Measurements from ENCODE around the gene STMN3.

STMN3 gene

GRCh38 chr20:63692436-63693082 is 39.3 kb upstream of the STMN3 start:
- Histone ChIP-seq H2AFZ (ENCODE audit: low read length) (no peak overlapping the region), H3K27me3 (ENCODE audit: insufficient read depth, low read length) (no peaks in the 10 kb centered on the region; the same call in 1 of the 2 replicates), H3K4me2 (ENCODE audit: low read length) (no peak overlapping the region), H3K9ac (ENCODE audit: low read length) (no peak overlapping the region), H3K9me2 (ENCODE audit: low read depth, low read length) (no peaks in the 10 kb centered on the region), H3K4me3 (ENCODE audit: low read depth, low read length, poor library complexity, severe bottlenecking) (no peak overlapping the region), H3K27ac (ENCODE audit: low read depth, low read length, poor library complexity, severe bottlenecking) (no peak overlapping the region), H3F3A (ENCODE audit: insufficient read depth, low read length) (no peaks in the 10 kb centered on the region), H3K79me2 (ENCODE audit: insufficient read depth, low read length) (no peaks in the 10 kb centered on the region), H3K9me3 (ENCODE audit: low read length) (no peaks in the 10 kb centered on the region), H3K36me3 (ENCODE audit: insufficient read depth, low read length) (no peaks in the 10 kb centered on the region; the same call in 1 of the 2 replicates), H4K20me1 (ENCODE audit: insufficient read depth, low read length) (no peaks in the 10 kb centered on the region), H3K4me1 (ENCODE audit: insufficient read depth, low read length, severe bottlenecking) (no peaks in the 10 kb centered on the region)
- TF ChIP-seq EZH2 (IDR thresholded peaks at IDR 0.05; ENCODE audit: borderline replicate concordance, low read length): no peak
- no peak for TF ChIP-seq CTCF (IDR thresholded peaks at IDR 0.05; ENCODE audit: low read length)

DNA sequence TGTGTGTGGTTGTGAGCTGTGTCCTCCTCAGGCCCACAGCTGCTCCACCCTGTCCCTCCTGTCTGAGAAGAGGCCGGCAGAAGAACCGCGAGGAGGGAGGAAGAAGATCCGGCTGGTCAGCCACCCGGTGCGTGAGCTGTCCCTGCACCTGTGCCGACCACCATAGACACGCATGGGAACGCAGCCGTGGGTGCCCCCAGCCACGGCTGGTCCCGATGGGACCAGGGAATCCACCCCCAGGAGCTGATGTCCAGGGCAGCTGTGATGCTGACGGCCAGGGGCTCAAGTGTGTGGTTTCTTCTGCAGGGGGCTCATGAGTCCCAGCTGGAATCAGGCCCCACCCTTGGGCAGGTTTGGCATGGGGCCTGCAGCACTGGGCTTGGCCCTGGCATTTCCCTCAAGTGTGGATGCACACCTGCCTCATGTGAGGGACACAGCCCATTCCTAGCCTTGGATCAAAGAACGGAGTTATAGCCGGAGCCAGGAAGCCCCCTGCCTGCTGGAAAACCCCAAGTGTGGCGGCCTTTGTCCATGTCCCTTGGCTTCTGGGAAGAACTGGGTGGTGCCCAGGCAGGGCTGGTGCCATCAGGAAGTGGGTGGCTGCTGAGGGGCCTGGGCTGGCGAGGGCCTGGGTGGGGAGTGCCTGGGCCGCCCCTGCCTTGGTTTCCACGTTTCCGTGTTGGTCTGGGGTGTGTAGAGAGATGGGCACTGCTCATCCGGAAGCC is 38.6 kb upstream of the STMN3 start:
- H4K20me1 ChIP-seq (ENCODE audit: insufficient read depth, low read length): no peaks in the 10 kb centered on the region
- H3K4me3 ChIP-seq (ENCODE audit: low read depth, low read length, poor library complexity, severe bottlenecking): no peak overlapping the region
- H3K4me1 ChIP-seq (ENCODE audit: insufficient read depth, low read length, severe bottlenecking): no peaks in the 10 kb centered on the region
- no peaks in the 10 kb centered on the region for H3K79me2 ChIP-seq (ENCODE audit: insufficient read depth, low read length)
- no peak overlapping the region for H2AFZ ChIP-seq (ENCODE audit: low read length)
- no peak overlapping the region for H3K4me2 ChIP-seq (ENCODE audit: low read length)
- H3K27me3 ChIP-seq (ENCODE audit: insufficient read depth, low read length): no peaks in the 10 kb centered on the region; the same call in 1 of the 2 replicates
- H3K9me3 ChIP-seq (ENCODE audit: low read length): no peaks in the 10 kb centered on the region
- no peaks in the 10 kb centered on the region for H3K36me3 ChIP-seq (ENCODE audit: insufficient read depth, low read length)
- no peak overlapping the region for H3K27ac ChIP-seq (ENCODE audit: low read depth, low read length, poor library complexity, severe bottlenecking)
- no peak for TF ChIP-seq CTCF (IDR thresholded peaks at IDR 0.05; ENCODE audit: low read length)
- TF ChIP-seq EZH2 (IDR thresholded peaks at IDR 0.05; ENCODE audit: borderline replicate concordance, low read length): no peak
- H3K9ac ChIP-seq (ENCODE audit: low read length): no peak overlapping the region
- no peaks in the 10 kb centered on the region for H3F3A ChIP-seq (ENCODE audit: insufficient read depth, low read length)
- H3K9me2 ChIP-seq (ENCODE audit: low read depth, low read length): no peaks in the 10 kb centered on the region

GRCh38 chr20:63690898-63691710 is 37.9 kb upstream of the STMN3 start:
- Histone ChIP-seq H4K20me1 (ENCODE audit: insufficient read depth, low read length) (no peaks in the 10 kb centered on the region), H3K36me3 (ENCODE audit: insufficient read depth, low read length) (no peaks in the 10 kb centered on the region), H3K9ac (ENCODE audit: low read length) (no peak overlapping the region), H3K9me3 (ENCODE audit: low read length) (no peaks in the 10 kb centered on the region), H3K9me2 (ENCODE audit: low read depth, low read length) (no peaks in the 10 kb centered on the region), H3K4me1 (ENCODE audit: insufficient read depth, low read length, severe bottlenecking) (no peaks in the 10 kb centered on the region), H3K79me2 (ENCODE audit: insufficient read depth, low read length) (no peaks in the 10 kb centered on the region), H3K4me2 (ENCODE audit: low read length) (no peak overlapping the region), H3K27ac (ENCODE audit: low read depth, low read length, poor library complexity, severe bottlenecking) (no peak overlapping the region), H3F3A (ENCODE audit: insufficient read depth, low read length) (no peaks in the 10 kb centered on the region), H3K4me3 (ENCODE audit: low read depth, low read length, poor library complexity, severe bottlenecking) (no peak overlapping the region), H2AFZ (ENCODE audit: low read length) (no peak overlapping the region), H3K27me3 (ENCODE audit: insufficient read depth, low read length) (no peaks in the 10 kb centered on the region; the same call in 1 of the 2 replicates)
- TF ChIP-seq CTCF (IDR thresholded peaks at IDR 0.05; ENCODE audit: low read length) (no peak), EZH2 (IDR thresholded peaks at IDR 0.05; ENCODE audit: borderline replicate concordance, low read length) (no peak)
